H1 (cell line): Measurements from ENCODE around the gene ADPRM. TPM values are rescaled to one million over a fixed set of nuclear protein-coding genes. Genes with fewer than 3 reads are reported as not detected.

ENCODE experiments used
- CTCF ChIA-PET: fragments of 300-600 bp; sonication (Branson Sonifier 250); formaldehyde crosslinking; loops from one replicate; lab custom pipeline; 2021; ENCODE audit not compliant: partially characterized antibody; lab: Charles Lee
- POLR2A ChIA-PET: fragments of 300-600 bp; sonication (Branson Sonifier 250); formaldehyde crosslinking; loops from one replicate; lab custom pipeline; 2021; ENCODE audit warnings: inconsistent platforms; ENCODE audit not compliant: partially characterized antibody; lab: Charles Lee
- DNase-seq, 2 experiments: peaks; one replicate each; pipeline versions ENCODE4 v3.0.0 to v3.0.0-alpha.2; 2010 to 2022; ENCODE audit warnings: low spot score in 2 of 2, low read depth in 1 of 2, mixed read lengths in 1 of 2
- FAIRE-seq: peaks from 2 replicates; lab custom pipeline; 2011; peaks lifted over from hg19 to GRCh38; lab: Jason Lieb, UNC
- H2AFZ ChIP-seq: 2 replicates; pipeline ENCODE4 v1.8.1; 2012; ENCODE audit warnings: low read length, inconsistent platforms
- H2AK5ac ChIP-seq: 2 replicates; pipeline ENCODE4 v1.6.1; 2013; ENCODE audit warnings: low read depth, low read length
- H2BK120ac ChIP-seq: replicated peaks from 2 replicates; pipeline ENCODE3; 2013; ENCODE audit warnings: low read depth, low read length, inconsistent platforms
- H2BK12ac ChIP-seq: 2 replicates; pipeline ENCODE4 v1.6.1; 2013; ENCODE audit warnings: low read depth, low read length
- H2BK15ac ChIP-seq: 2 replicates; pipeline ENCODE4 v1.6.1; 2013; ENCODE audit warnings: low read length
- H2BK20ac ChIP-seq: 2 replicates; pipeline ENCODE4 v1.6.1; 2013; ENCODE audit warnings: low read length
- H2BK5ac ChIP-seq: 2 replicates; pipeline ENCODE4 v1.6.1; 2013; ENCODE audit warnings: low read depth, low read length
- H3K14ac ChIP-seq: 2 replicates; pipeline ENCODE4 v1.6.1; 2013; ENCODE audit warnings: inconsistent platforms; ENCODE audit not compliant: insufficient read length
- H3K18ac ChIP-seq: 2 replicates; pipeline ENCODE4 v1.6.1; 2013; ENCODE audit warnings: low read length; ENCODE audit errors: extremely low read depth
- H3K23ac ChIP-seq: 2 replicates; pipeline ENCODE4 v1.6.1; 2013; ENCODE audit warnings: inconsistent platforms; ENCODE audit not compliant: insufficient read length
- H3K23me2 ChIP-seq: 2 replicates; pipeline ENCODE4 v1.6.1; 2013; ENCODE audit warnings: low read depth, low read length
- H3K27ac ChIP-seq: 2 replicates; pipeline ENCODE4 v1.6.1; 2011; ENCODE audit warnings: low read depth, low read length, inconsistent platforms
- H3K27me3 ChIP-seq, 4 experiments: replicated peaks in 1 of 4; 1 replicate in 1 of 4; 2 replicates in 3 of 4; pipeline versions ENCODE4 v1.6.1 to v1.8.1; 2011 to 2013; ENCODE audit warnings: low read length in 3 of 4, mild to moderate bottlenecking in 3 of 4, inconsistent platforms in 2 of 4, mixed read lengths in 2 of 4, moderate library complexity in 1 of 4; ENCODE audit not compliant: control insufficient read depth in 3 of 4, insufficient read depth in 3 of 4; ENCODE audit errors: extremely low read depth in 1 of 4
- H3K36me3 ChIP-seq, 4 experiments: 2 replicates each; pipeline versions ENCODE4 v1.6.1 to v1.8.1; 2011 to 2013; ENCODE audit warnings: mild to moderate bottlenecking in 4 of 4, low read length in 3 of 4, moderate library complexity in 2 of 4, control low read depth in 1 of 4, inconsistent platforms in 1 of 4; ENCODE audit not compliant: insufficient read depth in 4 of 4, control insufficient read depth in 2 of 4
- H3K4ac ChIP-seq: replicated peaks from 2 replicates; pipeline ENCODE3; 2013; ENCODE audit warnings: low read length, low read depth, mixed read lengths, inconsistent platforms; ENCODE audit not compliant: insufficient read length
- H3K4me1 ChIP-seq, 4 experiments: replicated peaks in 1 of 4; 1 replicate in 1 of 4; 2 replicates in 3 of 4; pipeline versions ENCODE4 v1.6.1 to v1.8.1; 2011 to 2013; ENCODE audit warnings: low read length in 3 of 4, inconsistent platforms in 2 of 4, mixed read lengths in 1 of 4; ENCODE audit not compliant: insufficient read depth in 4 of 4, control insufficient read depth in 3 of 4
- H3K4me2 ChIP-seq, 2 experiments: 2 replicates each; pipeline versions ENCODE4 v1.6.1 to v1.8.1; 2011 to 2013; ENCODE audit warnings: low read depth in 2 of 2, low read length in 2 of 2, control low read depth in 1 of 2, inconsistent platforms in 1 of 2, mild to moderate bottlenecking in 1 of 2; ENCODE audit not compliant: insufficient read depth in 1 of 2
- H3K4me3 ChIP-seq, 4 experiments: fragments of 200-600, 300-600 bp in 1 of 4; sonication (generic), shearing (Covaris generic), sonication (Bioruptor Twin) in 1 of 4; 2 replicates each; pipeline versions ENCODE4 v1.5.1 to v1.8.1; 2011 to 2016; ENCODE audit warnings: low read length in 4 of 4, low read depth in 3 of 4, control low read depth in 2 of 4, inconsistent platforms in 2 of 4, mild to moderate bottlenecking in 2 of 4, mixed read lengths in 1 of 4, moderate library complexity in 1 of 4; ENCODE audit not compliant: insufficient read depth in 2 of 4; ENCODE audit errors: extremely low read depth in 1 of 4
- H3K56ac ChIP-seq: replicated peaks from 2 replicates; pipeline ENCODE3; 2013; ENCODE audit warnings: low read depth, mild to moderate bottlenecking, mixed read lengths, low read length, inconsistent platforms; ENCODE audit not compliant: insufficient read length
- H3K79me1 ChIP-seq: 2 replicates; pipeline ENCODE4 v1.6.1; 2013; ENCODE audit warnings: low read depth, low read length, control low read depth
- H3K79me2 ChIP-seq, 2 experiments: 2 replicates each; pipeline versions ENCODE4 v1.6.1 to v1.8.1; 2012 to 2013; ENCODE audit warnings: low read length in 2 of 2, mild to moderate bottlenecking in 2 of 2, inconsistent platforms in 1 of 2; ENCODE audit not compliant: insufficient read depth in 2 of 2, control insufficient read depth in 1 of 2
- H3K9ac ChIP-seq, 4 experiments: replicated peaks in 1 of 4; 1 replicate in 1 of 4; 2 replicates in 3 of 4; pipeline versions ENCODE4 v1.6.1 to v1.8.1; 2011 to 2013; ENCODE audit warnings: low read depth in 3 of 4, low read length in 3 of 4, control low read depth in 2 of 4, mild to moderate bottlenecking in 2 of 4, moderate library complexity in 2 of 4, inconsistent platforms in 1 of 4; ENCODE audit errors: extremely low read depth in 1 of 4
- H3K9me3 ChIP-seq, 2 experiments: 2 replicates each; pipeline versions ENCODE4 v1.6.1 to v1.8.1; 2012 to 2013; ENCODE audit warnings: mild to moderate bottlenecking in 2 of 2, moderate library complexity in 2 of 2, control low read depth in 1 of 2, inconsistent platforms in 1 of 2, low read depth in 1 of 2, low read length in 1 of 2, mixed read lengths in 1 of 2; ENCODE audit not compliant: insufficient read depth in 2 of 2
- H4K20me1 ChIP-seq, 2 experiments: replicated peaks in 1 of 2; 2 replicates each; pipeline versions ENCODE3 to v1.8.1; 2011 to 2013; ENCODE audit warnings: inconsistent platforms in 2 of 2, low read length in 2 of 2, mild to moderate bottlenecking in 1 of 2; ENCODE audit not compliant: insufficient read depth in 2 of 2, control insufficient read depth in 1 of 2
- H4K5ac ChIP-seq: 2 replicates; pipeline ENCODE4 v1.6.1; 2013; ENCODE audit warnings: low read length, low read depth, mixed read lengths, inconsistent platforms; ENCODE audit not compliant: insufficient read length
- H4K8ac ChIP-seq: 2 replicates; pipeline ENCODE4 v1.8.0; 2013; ENCODE audit warnings: mild to moderate bottlenecking, moderate library complexity, low read length, inconsistent platforms; ENCODE audit not compliant: insufficient read depth; ENCODE audit errors: extremely low read depth
- H4K91ac ChIP-seq: replicated peaks from 2 replicates; pipeline ENCODE3; 2013; ENCODE audit warnings: low read length, mixed read lengths, inconsistent platforms; ENCODE audit not compliant: insufficient read length
- BACH1 ChIP-seq: IDR thresholded peaks from 2 replicates; pipeline ENCODE4 v1.6.1; 2012; ENCODE audit warnings: low read length, improper control_type of control experiment
- CEBPB ChIP-seq: IDR thresholded peaks from 2 replicates; pipeline ENCODE4 v1.6.1; 2012; ENCODE audit warnings: low read depth, low read length
- CHD2 ChIP-seq: IDR thresholded peaks from 2 replicates; pipeline ENCODE4 v1.6.1; 2012; ENCODE audit warnings: low read length, improper control_type of control experiment
- JUN ChIP-seq: IDR thresholded peaks from 2 replicates; pipeline ENCODE4 v1.6.1; 2011; ENCODE audit warnings: low read depth, mild to moderate bottlenecking, improper control_type of control experiment, low read length
- KDM5A ChIP-seq: fragments of 200-600 bp; IDR thresholded peaks from 2 replicates; pipeline ENCODE4 v1.7.1; 2012; ENCODE audit warnings: mild to moderate bottlenecking, low read length, inconsistent platforms, mixed read lengths
- POLR2A ChIP-seq, 2 experiments: IDR thresholded peaks; 1 replicate in 1 of 2; 2 replicates in 1 of 2; pipeline ENCODE4 v1.6.1; 2011; ENCODE audit warnings: low read depth in 2 of 2, low read length in 2 of 2, mild to moderate bottlenecking in 2 of 2; ENCODE audit errors: control extremely low read depth in 1 of 2
- RNF2 ChIP-seq: fragments of 200-900, 300-1000 bp; sonication (generic); IDR thresholded peaks from 2 replicates; pipeline ENCODE4 v1.7.1; 2016; ENCODE audit warnings: borderline replicate concordance, low read depth, mild to moderate bottlenecking, antibody characterized with exemption, low read length; ENCODE audit not compliant: poor library complexity, severe bottlenecking; ENCODE audit errors: missing control alignments
- SIN3A ChIP-seq, 2 experiments: IDR thresholded peaks in 1 of 2; conservative IDR thresholded peaks in 1 of 2; 2 replicates each; pipeline ENCODE4 v1.6.1; 2011 to 2012; ENCODE audit warnings: low read length in 2 of 2, improper control_type of control experiment in 1 of 2, low read depth in 1 of 2, mild to moderate bottlenecking in 1 of 2
- TCF12 ChIP-seq: IDR thresholded peaks from 2 replicates; pipeline ENCODE4 v1.6.1; 2011; ENCODE audit warnings: low read depth, mild to moderate bottlenecking, low read length
- YY1 ChIP-seq: IDR thresholded peaks from 2 replicates; pipeline ENCODE4 v1.6.1; 2011; ENCODE audit warnings: low read depth, mild to moderate bottlenecking, low read length
- WGBS, 2 experiments: shearing (Covaris generic) in 1 of 2; methylation state at CpG; one replicate each; pipeline versions ENCODE4 v1.1.6 to v1.1.7; 2013 to 2015; ENCODE audit warnings: low lambda C conversion rate in 2 of 2, mixed read lengths in 2 of 2, inconsistent platforms in 1 of 2, low coverage in 1 of 2, missing lambda C conversion rate in 1 of 2; ENCODE audit not compliant: insufficient replicate concordance in 2 of 2, insufficient coverage in 1 of 2, insufficient read length in 1 of 2; ENCODE audit errors: extremely low coverage in 1 of 2, missing lambda C conversion rate in 1 of 2; 5-methylcytosine and 5-hydroxymethylcytosine counted together
- polyA plus RNA-seq, 7 experiments: library from polyadenylated mRNA; depleted of rRNA in 3 of 7; stranded (reverse) in 5 of 7; unstranded in 2 of 7; fragments of >200 nt in 5 of 7; fragments of 200-250 nt in 2 of 7; gene quantifications; 1 replicate in 5 of 7; 2 replicates in 1 of 7; 4 replicates in 1 of 7; pipeline versions ENCODE4 v1.2.1 to v1.2.3, GENCODE V29; 2011 to 2013; ENCODE audit warnings: missing spikeins in 2 of 7, mixed read lengths in 2 of 7
- total RNA-seq: library from RNA; stranded (reverse); fragmentation: NEBNext Ultra II Directional; extraction: Animal tissue kit (Norgen Biotek cat#: 25700); gene quantifications from 2 replicates; pipeline ENCODE4 v1.2.1, GENCODE V29; 2021
- TF ChIP-seq, protein P1 (sequence below): IDR thresholded peaks from 2 replicates; pipeline ENCODE4 v1.6.1; 2012; ENCODE audit warnings: low read length, inconsistent platforms

ADPRM gene
- total and polyA plus RNA-seq, 2 of the 8 experiments (the other 6 are each of a cell fraction or from before 2014, with no cell fraction given): 6.7 to 7.9 TPM

DNA sequence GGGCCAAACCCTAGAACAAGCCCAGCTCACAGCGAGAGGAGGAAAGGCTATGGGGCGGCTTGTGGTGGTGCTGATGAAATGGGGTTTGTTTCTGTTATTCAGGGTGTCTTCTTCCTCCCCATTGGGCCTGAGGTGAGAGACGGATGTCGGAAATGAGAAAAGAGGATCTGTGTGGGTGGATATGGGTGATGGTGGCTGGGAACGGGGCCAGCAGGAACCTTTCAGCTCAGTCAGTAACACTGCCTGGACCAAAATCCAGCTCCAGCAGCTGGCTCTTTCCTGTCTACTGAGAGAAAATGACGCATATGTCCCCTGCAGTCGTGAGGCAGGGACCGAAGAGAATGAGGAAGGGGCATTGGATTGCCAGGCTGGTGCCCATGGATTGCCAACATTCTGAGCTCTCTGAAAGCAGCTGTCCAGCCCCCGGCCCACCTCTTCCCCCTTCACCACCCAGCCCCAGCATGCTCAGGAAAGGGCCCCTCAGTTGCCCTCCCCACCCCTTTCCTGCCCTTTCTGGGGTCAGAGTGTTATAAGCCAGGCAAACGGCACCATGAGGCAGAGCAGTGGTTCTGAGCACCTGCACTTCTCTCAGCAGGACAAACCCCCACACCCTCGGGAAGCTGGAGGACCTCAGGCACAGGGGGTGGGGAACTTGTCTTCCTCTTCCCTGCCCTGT lies 44.3 kb upstream of the ADPRM start:
- ChIA-PET CTCF (interaction anchor here (0.6 to 4.8 kb wide), 7 partner anchors 7 to 182 kb away, joined by 3 to 39 read pairs (median 3); no protein-coding TSS in a partner anchor), POLR2A (interaction anchor here (0.7 to 1.3 kb wide), 2 partner anchors 20 to 40 kb away, joined by 3 to 4 read pairs; no protein-coding TSS in a partner anchor)
- Histone ChIP-seq H2BK15ac (no peak overlapping the region), H3K23ac (no peak overlapping the region), H2AFZ (no peak overlapping the region), H3K79me1 (no peaks in the 10 kb centered on the region), H3K18ac (no peak overlapping the region), H2BK20ac (no peak overlapping the region), H2AK5ac (no peak overlapping the region), H3K23me2 (no peaks in the 10 kb centered on the region), H3K9ac (no peak overlapping the region), H4K91ac (no peak overlapping the region), H4K5ac (no peak overlapping the region), H3K36me3 (no peaks in the 10 kb centered on the region), H3K4me2 (no peak overlapping the region), H3K56ac (no peak overlapping the region), H3K79me2 (no peaks in the 10 kb centered on the region), H3K27me3 (no peaks in the 10 kb centered on the region), H3K9me3 (no peaks in the 10 kb centered on the region), H3K27ac (no peak overlapping the region), H4K8ac (no peak overlapping the region), H2BK120ac (no peak overlapping the region), H3K14ac (no peak overlapping the region), H3K4me1 (no peaks in the 10 kb centered on the region), H3K4ac (no peak overlapping the region), H3K4me3 (no peak overlapping the region), H2BK12ac (no peak overlapping the region), H4K20me1 (no peaks in the 10 kb centered on the region), H2BK5ac (no peak overlapping the region)
- no peak for DNase-seq
- WGBS, 2 experiments: 93% methylated on average over 11 of the region's 11 CpGs; no CpG with 5 or more reads in 1 of the 2 experiments
- FAIRE-seq: no peak
- no peak for TF ChIP-seq YY1
- no peak for TF ChIP-seq JUN
- no peak for TF ChIP-seq BACH1
- no peak for TF ChIP-seq TCF12
- TF ChIP-seq RNF2: no peak
- no peak for TF ChIP-seq CHD2
- TF ChIP-seq, protein P1, sequence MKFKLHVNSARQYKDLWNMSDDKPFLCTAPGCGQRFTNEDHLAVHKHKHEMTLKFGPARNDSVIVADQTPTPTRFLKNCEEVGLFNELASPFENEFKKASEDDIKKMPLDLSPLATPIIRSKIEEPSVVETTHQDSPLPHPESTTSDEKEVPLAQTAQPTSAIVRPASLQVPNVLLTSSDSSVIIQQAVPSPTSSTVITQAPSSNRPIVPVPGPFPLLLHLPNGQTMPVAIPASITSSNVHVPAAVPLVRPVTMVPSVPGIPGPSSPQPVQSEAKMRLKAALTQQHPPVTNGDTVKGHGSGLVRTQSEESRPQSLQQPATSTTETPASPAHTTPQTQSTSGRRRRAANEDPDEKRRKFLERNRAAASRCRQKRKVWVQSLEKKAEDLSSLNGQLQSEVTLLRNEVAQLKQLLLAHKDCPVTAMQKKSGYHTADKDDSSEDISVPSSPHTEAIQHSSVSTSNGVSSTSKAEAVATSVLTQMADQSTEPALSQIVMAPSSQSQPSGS: no peak
- no peak for TF ChIP-seq POLR2A (IDR thresholded peaks at IDR 0.05; ENCODE audit: control extremely low read depth in 1 of 2, low read depth in 2 of 2, low read length in 2 of 2)
- no peak for TF ChIP-seq SIN3A (conservative IDR thresholded peaks at IDR 0.05 in 1 of 2, IDR thresholded peaks at IDR 0.05 in 1 of 2; ENCODE audit: low read depth in 1 of 2, low read length in 2 of 2)
- TF ChIP-seq KDM5A: no peak
- TF ChIP-seq CEBPB: no peak
